ENCODE results near the gene H2BK1. TPM values are rescaled to one million over a fixed set of nuclear protein-coding genes. Genes with fewer than 3 reads are reported as not detected.

H2BK1 gene
- total RNA-seq, 1 experiment from 2014 or later = 0.87 TPM

- H3K27ac Mint-ChIP-seq = no peak overlapping the region
- ATAC-seq (no peak), DNase-seq (ENCODE audit: low spot score) (no peak)
- no peaks in the 10 kb centered on the region for H3K36me3 Mint-ChIP-seq
- ChIA-PET POLR2A (no interaction called here), CTCF (no interaction called here)
- no peak for TF ChIP-seq ZNF219 (CRISPR knock-in tag; IDR thresholded peaks at IDR 0.05; ENCODE audit: borderline replicate concordance)
- no peak for TF ChIP-seq ZNF532 (CRISPR knock-in tag; IDR thresholded peaks at IDR 0.05; ENCODE audit: borderline replicate concordance)
- no peak for TF ChIP-seq GABPB1 (CRISPR knock-in tag; IDR thresholded peaks at IDR 0.05)
- TF ChIP-seq ZNF671 (CRISPR knock-in tag; IDR thresholded peaks at IDR 0.05) = no peak
- no peak for TF ChIP-seq ATF1 (CRISPR knock-in tag; IDR thresholded peaks at IDR 0.05)
- TF ChIP-seq ZNF138 (CRISPR knock-in tag; conservative IDR thresholded peaks at IDR 0.05) = no peak
- no peak for TF ChIP-seq ATF3 (CRISPR knock-in tag; conservative IDR thresholded peaks at IDR 0.05)
- no peak for TF ChIP-seq EMX1 (CRISPR knock-in tag; IDR thresholded peaks at IDR 0.05)
- peaks cover 7% of the 10 kb centered on the region for H3K27me3 Mint-ChIP-seq (ENCODE audit: low read depth)
- H3K4me3 Mint-ChIP-seq = no peak overlapping the region
- H3K9me3 Mint-ChIP-seq = no peaks in the 10 kb centered on the region
- peaks cover 4% of the 10 kb centered on the region for H3K4me1 Mint-ChIP-seq
These were observed 7.5 kb downstream of the H2BK1 start for GRCh38 chr7:151202836-151203235.

- Mint-ChIP-seq H3K27ac (no peak overlapping the region), H3K36me3 (no peaks in the 10 kb centered on the region), H3K9me3 (no peaks in the 10 kb centered on the region), H3K4me1 (peaks cover 4% of the 10 kb centered on the region), H3K4me3 (no peak overlapping the region), H3K27me3 (ENCODE audit: low read depth) (peaks cover 7% of the 10 kb centered on the region)
- DNase-seq (ENCODE audit: low spot score) (no peak), ATAC-seq (no peak)
- ChIA-PET CTCF (no interaction called here), POLR2A (no interaction called here)
- TF ChIP-seq E2F1 (CRISPR knock-in tag; IDR thresholded peaks at IDR 0.05) (no peak), EMX1 (CRISPR knock-in tag; IDR thresholded peaks at IDR 0.05) (no peak), HMGA2 (CRISPR knock-in tag; IDR thresholded peaks at IDR 0.05) (no peak), NFYB (CRISPR knock-in tag; conservative IDR thresholded peaks at IDR 0.05; ENCODE audit: low read depth) (no peak), ZNF121 (CRISPR knock-in tag; IDR thresholded peaks at IDR 0.05) (no peak), CREB1 (CRISPR knock-in tag; IDR thresholded peaks at IDR 0.05) (no peak), STAT6 (CRISPR knock-in tag; conservative IDR thresholded peaks at IDR 0.05; ENCODE audit: low read depth) (no peak), SMAD3 (CRISPR knock-in tag; IDR thresholded peaks at IDR 0.05; ENCODE audit: borderline replicate concordance) (no peak), ZNF416 (CRISPR knock-in tag; IDR thresholded peaks at IDR 0.05) (no peak), ZNF425 (CRISPR knock-in tag; conservative IDR thresholded peaks at IDR 0.05) (no peak), NFE2L1 (CRISPR knock-in tag; IDR thresholded peaks at IDR 0.05) (no peak), ZNF423 (CRISPR knock-in tag; IDR thresholded peaks at IDR 0.05) (no peak), TP53 (CRISPR knock-in tag; IDR thresholded peaks at IDR 0.05) (no peak), CREM (CRISPR knock-in tag; IDR thresholded peaks at IDR 0.05) (no peak), CTCF (IDR thresholded peaks at IDR 0.05) (no peak), PREB (CRISPR knock-in tag; IDR thresholded peaks at IDR 0.05; ENCODE audit: borderline replicate concordance) (no peak), GABPB1 (CRISPR knock-in tag; IDR thresholded peaks at IDR 0.05) (no peak)
These were observed 8.5 kb downstream of the H2BK1 start for GRCh38 chr7:151201751-151202150.

Measured in WTC11 (cell line).